Keratinocyte (primary cell): Measurements from ENCODE around the gene IFI30.

Source experiments
- CTCF ChIP-seq, 3 experiments: IDR thresholded peaks in 1 of 3; conservative IDR thresholded peaks in 1 of 3; optimal IDR thresholded peaks in 1 of 3; 2 replicates in 2 of 3; 3 replicates in 1 of 3; pipeline versions ENCODE3 to v1.5.1; 2011; ENCODE audit warnings: low read length in 3 of 3, mild to moderate bottlenecking in 3 of 3, moderate library complexity in 2 of 3, control low read depth in 1 of 3, inconsistent platforms in 1 of 3; ENCODE audit not compliant: insufficient read depth in 2 of 3; ENCODE audit errors: extremely low read depth in 1 of 3
- EZH2 ChIP-seq: IDR thresholded peaks from one replicate; pipeline ENCODE4 v1.6.1; 2012; ENCODE audit warnings: inconsistent platforms, mild to moderate bottlenecking, low read length, moderate library complexity

GRCh38 chr19:18194554-18195238 is 21.1 kb downstream of the IFI30 start:
- TF ChIP-seq CTCF (optimal IDR thresholded peaks at IDR 0.05 in 1 of 3, IDR thresholded peaks at IDR 0.05 in 1 of 3, conservative IDR thresholded peaks at IDR 0.05 in 1 of 3; ENCODE audit: extremely low read depth in 1 of 3, insufficient read depth in 2 of 3, low read length in 3 of 3) (no peak), EZH2 (no peak)
